Fibroblast of mammary gland (primary cell): ENCODE measurements around the gene PUM1.
"Not testable (repeated sequence)": the region's sequence is repeated elsewhere in the genome, so short reads cannot be mapped to it uniquely, and the experiment has no call there.

Experiments used
- DNase-seq: peaks from one replicate; pipeline ENCODE4 v3.0.0-alpha.2; 2010; ENCODE audit warnings: low read depth
- H3K4me3 ChIP-seq: 2 replicates; pipeline ENCODE4 v1.5.1; 2011; ENCODE audit warnings: low read depth, mild to moderate bottlenecking, low read length, moderate library complexity; ENCODE audit not compliant: control insufficient read depth
- TF ChIP-seq, protein P1 (sequence below): conservative IDR thresholded peaks from 2 replicates; pipeline ENCODE4 v1.5.1; 2011; ENCODE audit warnings: low read depth, low read length, inconsistent platforms; ENCODE audit not compliant: control insufficient read depth, insufficient read depth

The PUM1 gene

DNA sequence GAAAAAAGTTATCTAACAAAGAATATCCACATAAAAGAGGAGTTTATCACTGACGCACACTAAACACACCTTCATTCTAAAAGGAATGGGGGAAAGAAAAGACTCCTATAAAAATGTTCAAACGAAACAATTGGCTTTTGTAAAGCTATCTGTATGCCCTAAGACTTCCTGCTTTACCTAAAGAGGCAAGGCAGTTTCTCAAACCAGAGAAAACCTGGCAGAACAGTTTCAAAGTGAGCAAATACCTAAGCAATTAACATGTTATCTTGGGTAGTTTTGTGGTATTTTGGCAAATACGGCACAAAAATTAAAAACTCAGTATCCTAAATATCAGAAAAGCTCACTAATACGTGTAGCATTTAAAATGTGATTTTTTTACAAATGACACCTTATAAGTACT is 1.9 kb downstream of the PUM1 start:
- H3K4me3 ChIP-seq: peak overlapping the region; percentile 99
- TF ChIP-seq, protein P1, sequence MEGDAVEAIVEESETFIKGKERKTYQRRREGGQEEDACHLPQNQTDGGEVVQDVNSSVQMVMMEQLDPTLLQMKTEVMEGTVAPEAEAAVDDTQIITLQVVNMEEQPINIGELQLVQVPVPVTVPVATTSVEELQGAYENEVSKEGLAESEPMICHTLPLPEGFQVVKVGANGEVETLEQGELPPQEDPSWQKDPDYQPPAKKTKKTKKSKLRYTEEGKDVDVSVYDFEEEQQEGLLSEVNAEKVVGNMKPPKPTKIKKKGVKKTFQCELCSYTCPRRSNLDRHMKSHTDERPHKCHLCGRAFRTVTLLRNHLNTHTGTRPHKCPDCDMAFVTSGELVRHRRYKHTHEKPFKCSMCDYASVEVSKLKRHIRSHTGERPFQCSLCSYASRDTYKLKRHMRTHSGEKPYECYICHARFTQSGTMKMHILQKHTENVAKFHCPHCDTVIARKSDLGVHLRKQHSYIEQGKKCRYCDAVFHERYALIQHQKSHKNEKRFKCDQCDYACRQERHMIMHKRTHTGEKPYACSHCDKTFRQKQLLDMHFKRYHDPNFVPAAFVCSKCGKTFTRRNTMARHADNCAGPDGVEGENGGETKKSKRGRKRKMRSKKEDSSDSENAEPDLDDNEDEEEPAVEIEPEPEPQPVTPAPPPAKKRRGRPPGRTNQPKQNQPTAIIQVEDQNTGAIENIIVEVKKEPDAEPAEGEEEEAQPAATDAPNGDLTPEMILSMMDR: no peak
- no peak for DNase-seq

DNA sequence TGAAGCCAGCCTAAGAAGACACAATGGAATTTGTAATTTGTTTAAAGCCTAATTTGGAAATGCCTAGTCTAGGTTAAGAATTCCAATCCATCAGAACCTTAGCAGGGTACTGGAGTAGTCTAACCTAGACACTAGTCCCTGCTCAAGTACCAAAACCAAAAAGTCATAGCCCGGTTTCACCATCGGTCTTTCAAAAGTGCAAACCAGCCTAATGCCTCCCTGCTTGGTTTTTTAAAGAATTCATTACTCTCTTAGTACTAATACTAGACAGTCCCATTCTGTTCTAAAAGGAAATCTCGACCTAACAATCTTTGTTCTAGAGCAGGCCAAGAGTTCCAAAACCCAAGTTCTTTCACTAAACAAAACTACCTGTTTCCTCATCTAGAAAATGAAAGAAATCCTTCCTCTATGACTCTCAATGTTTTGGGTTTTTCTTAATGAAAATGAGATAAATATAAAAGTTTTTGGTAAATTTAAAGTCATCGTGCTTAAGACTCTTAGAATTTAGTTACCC is 2.6 kb downstream of the PUM1 start:
- DNase-seq: no peak
- TF ChIP-seq, protein P1: no peak
- peak overlapping the region; percentile 99 for H3K4me3 ChIP-seq

GRCh38 chr1:31062162-31062866 is 3.2 kb downstream of the PUM1 start:
- DNase-seq, H3K4me3 ChIP-seq: not testable (repeated sequence)

GRCh38 chr1:31058012-31058411 is 7.5 kb downstream of the PUM1 start:
- no peak overlapping the region for H3K4me3 ChIP-seq
- TF ChIP-seq, protein P1: no peak
- no peak for DNase-seq

DNA sequence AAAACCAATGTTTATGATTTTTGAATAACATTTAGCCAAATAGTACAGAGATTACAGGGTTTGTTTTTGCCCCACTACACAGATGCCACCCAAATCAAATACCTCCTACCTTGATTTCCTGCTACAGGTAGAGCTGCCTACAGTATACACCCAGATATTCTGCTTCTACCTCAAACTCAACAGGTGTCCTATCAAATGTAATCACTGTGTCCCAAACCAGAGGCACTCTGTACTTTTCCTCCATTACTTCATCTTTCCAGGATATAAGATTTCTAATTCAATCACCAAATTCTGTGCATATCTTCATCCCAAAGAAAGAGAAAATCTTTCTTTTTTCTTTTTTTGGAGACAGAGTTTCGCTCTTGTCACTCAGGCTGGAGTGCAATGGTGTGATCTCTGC is 9.6 kb downstream of the PUM1 start:
- TF ChIP-seq, protein P1: no peak
- no peak overlapping the region for H3K4me3 ChIP-seq
- DNase-seq: no peak

DNA sequence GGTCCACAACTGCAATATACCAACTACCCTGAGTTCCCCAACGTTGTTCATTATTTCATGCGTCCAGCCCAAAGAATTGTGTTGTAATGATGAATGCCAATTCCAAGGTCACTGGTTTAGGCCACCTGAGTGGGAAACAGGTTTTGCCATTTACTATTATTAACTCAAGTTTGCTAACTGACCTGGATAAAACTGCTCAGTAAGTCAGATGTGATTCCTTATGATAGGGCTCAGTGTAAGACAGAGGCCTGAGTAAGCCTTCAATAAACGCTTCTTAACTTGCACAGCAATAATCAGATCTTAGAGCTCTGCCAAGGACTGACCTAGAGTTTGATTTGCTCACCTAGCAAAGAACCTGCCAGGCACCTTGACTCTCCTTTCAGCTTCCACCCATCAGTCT is 10.0 kb downstream of the PUM1 start:
- no peak for DNase-seq
- no peak overlapping the region for H3K4me3 ChIP-seq
- TF ChIP-seq, protein P1: no peak

- DNase-seq: no peak
- no peak overlapping the region for H3K4me3 ChIP-seq
- TF ChIP-seq, protein P1: no peak
Observed at GRCh38 chr1:31054958-31055481, 10.5 kb downstream of the PUM1 start.
